Measurements from ENCODE around the gene NEIL3.

GRCh38 chr4:177401658-177402273, 92.1 kb downstream of the NEIL3 start:
- TF ChIP-seq CTCF (IDR thresholded peaks at IDR 0.05) (no peak), POLR2A (IDR thresholded peaks at IDR 0.05) (no peak), POLR2AphosphoS5 (IDR thresholded peaks at IDR 0.05) (no peak), EP300 (IDR thresholded peaks at IDR 0.05) (no peak)
